GM12891 (cell line): ENCODE measurements around the gene MACO1.

Experiments
- PAX5 ChIP-seq: IDR thresholded peaks from 2 replicates; pipeline ENCODE4 v1.6.1; 2011; ENCODE audit warnings: low read length, moderate library complexity, mild to moderate bottlenecking; ENCODE audit not compliant: insufficient read depth, severe bottlenecking
- POLR2A ChIP-seq: IDR thresholded peaks from 2 replicates; pipeline ENCODE4 v1.6.1; 2011; ENCODE audit warnings: low read depth, low read length, control low read depth
- POLR2AphosphoS5 ChIP-seq: IDR thresholded peaks from 2 replicates; pipeline ENCODE4 v1.6.1; 2011; ENCODE audit warnings: low read depth, low read length, control low read depth
- POU2F2 ChIP-seq: IDR thresholded peaks from 2 replicates; pipeline ENCODE4 v1.6.1; 2011; ENCODE audit warnings: low read depth, mild to moderate bottlenecking, control low read depth, low read length, moderate library complexity
- SPI1 ChIP-seq: IDR thresholded peaks from 2 replicates; pipeline ENCODE4 v1.6.1; 2011; ENCODE audit warnings: low read depth, low read length, control low read depth
- TAF1 ChIP-seq: IDR thresholded peaks from 2 replicates; pipeline ENCODE4 v1.6.1; 2011; ENCODE audit warnings: low read depth, low read length, control low read depth

GRCh38 chr1:25527946-25528595 lies 97.4 kb downstream of the MACO1 start:
- TF ChIP-seq POLR2AphosphoS5 (no peak), POLR2A (no peak), TAF1 (no peak), SPI1 (no peak), PAX5 (no peak), POU2F2 (no peak)
